Activated CD4-positive, alpha-beta T cell treated with anti-CD3 and anti-CD28 coated beads, Interleukin-2, amount 10 ng/mL, durations not matched to agents 24 days and 14 days (primary cell): Measurements from ENCODE around the gene AATF. TPM values are rescaled to one million over a fixed set of nuclear protein-coding genes. Genes with fewer than 3 reads are reported as not detected.
"Not testable (repeated sequence)": the region's sequence is repeated elsewhere in the genome, so short reads cannot be mapped to it uniquely, and the experiment has no call there.

Experiments used
- DNase-seq: peaks from one replicate; pipeline ENCODE4 v3.0.0; 2022
- H3K27ac Mint-ChIP-seq: one replicate; pipeline ENCODE4 v1.8.0; 2022; ENCODE audit warnings: mild to moderate bottlenecking, mixed read lengths
- H3K27me3 Mint-ChIP-seq: one replicate; pipeline ENCODE4 v1.8.0; 2022; ENCODE audit warnings: mixed read lengths
- H3K36me3 Mint-ChIP-seq: one replicate; pipeline ENCODE4 v1.8.0; 2022; ENCODE audit warnings: low read depth, mild to moderate bottlenecking, mixed read lengths
- H3K4me1 Mint-ChIP-seq: one replicate; pipeline ENCODE4 v1.8.0; 2021; ENCODE audit warnings: mixed read lengths
- H3K4me3 Mint-ChIP-seq: one replicate; pipeline ENCODE4 v1.8.0; 2022; ENCODE audit warnings: mild to moderate bottlenecking, moderate library complexity, mixed read lengths
- H3K9me3 Mint-ChIP-seq: one replicate; pipeline ENCODE4 v1.8.0; 2021; ENCODE audit warnings: mixed read lengths
- intact Hi-C: fragments of 100-400 bp; cut with micrococcal nuclease; formaldehyde crosslinking; loops from one replicate; pipeline ENCODE4 v1.15.1; 2023
- total RNA-seq: library from RNA; stranded (reverse); gene quantifications from 2 replicates; pipeline ENCODE4 v1.2.3, GENCODE V29; 2022

The AATF gene
- total RNA-seq, 1 donor from 2014 or later = 116 TPM

GRCh38 chr17:37062021-37062420, 113.3 kb downstream of the AATF start:
- DNase-seq = no peak
- Mint-ChIP-seq H3K9me3 (no peaks in the 10 kb centered on the region), H3K27ac (no peak overlapping the region), H3K4me3 (no peak overlapping the region), H3K27me3 (peaks cover 4% of the 10 kb centered on the region), H3K4me1 (no peaks in the 10 kb centered on the region), H3K36me3 (peaks cover 4% of the 10 kb centered on the region)
- intact Hi-C loops = no loop called here

GRCh38 chr17:37064206-37064605, 115.5 kb downstream of the AATF start:
- Mint-ChIP-seq H3K9me3 (no peaks in the 10 kb centered on the region), H3K27me3 (peaks cover 4% of the 10 kb centered on the region), H3K36me3 (no peaks in the 10 kb centered on the region), H3K27ac (no peak overlapping the region), H3K4me3 (no peak overlapping the region), H3K4me1 (no peaks in the 10 kb centered on the region)
- intact Hi-C loops = no loop called here
- DNase-seq = no peak

GRCh38 chr17:37064956-37065355, 116.2 kb downstream of the AATF start:
- no peak for DNase-seq
- intact Hi-C loops = no loop called here

GRCh38 chr17:37065486-37066321, 117.0 kb downstream of the AATF start:
- Mint-ChIP-seq H3K36me3 (no peaks in the 10 kb centered on the region), H3K9me3 (no peaks in the 10 kb centered on the region), H3K27ac (no peak overlapping the region), H3K4me3 (no peak overlapping the region), H3K4me1 (no peaks in the 10 kb centered on the region), H3K27me3 (peaks cover 4% of the 10 kb centered on the region)
- no peak for DNase-seq
- intact Hi-C loops = no loop called here

More at GRCh38 chr17:37064956-37065355, 116.2 kb downstream of the AATF start:
- H3K9me3 Mint-ChIP-seq = no peaks in the 10 kb centered on the region
- no peaks in the 10 kb centered on the region for H3K4me1 Mint-ChIP-seq
- no peak overlapping the region for H3K27ac Mint-ChIP-seq
- H3K36me3 Mint-ChIP-seq = no peaks in the 10 kb centered on the region
- peaks cover 4% of the 10 kb centered on the region for H3K27me3 Mint-ChIP-seq
- H3K4me3 Mint-ChIP-seq = no peak overlapping the region

- peaks cover 4% of the 10 kb centered on the region for H3K27me3 Mint-ChIP-seq
- intact Hi-C loops = no loop called here
- H3K27ac Mint-ChIP-seq = no peak overlapping the region
- H3K4me3 Mint-ChIP-seq = no peak overlapping the region
- no peaks in the 10 kb centered on the region for H3K4me1 Mint-ChIP-seq
- DNase-seq = no peak
- no peaks in the 10 kb centered on the region for H3K9me3 Mint-ChIP-seq
- H3K36me3 Mint-ChIP-seq = no peaks in the 10 kb centered on the region
These were observed 117.8 kb downstream of the AATF start for GRCh38 chr17:37066322-37067255.

GRCh38 chr17:37067555-37068111, 118.9 kb downstream of the AATF start:
- no peak overlapping the region for H3K27ac Mint-ChIP-seq
- H3K4me3 Mint-ChIP-seq = no peak overlapping the region
- H3K36me3 Mint-ChIP-seq = no peaks in the 10 kb centered on the region
- no peaks in the 10 kb centered on the region for H3K9me3 Mint-ChIP-seq
- DNase-seq = no peak
- H3K27me3 Mint-ChIP-seq = peaks cover 4% of the 10 kb centered on the region
- H3K4me1 Mint-ChIP-seq = no peaks in the 10 kb centered on the region
- intact Hi-C loops = no loop called here

- DNase-seq = no peak
- Mint-ChIP-seq H3K9me3 (no peaks in the 10 kb centered on the region), H3K27ac (no peak overlapping the region), H3K4me1 (no peaks in the 10 kb centered on the region), H3K4me3 (no peak overlapping the region), H3K36me3 (no peaks in the 10 kb centered on the region), H3K27me3 (peaks cover 6% of the 10 kb centered on the region)
- intact Hi-C loops = no loop called here
These were observed 119.5 kb downstream of the AATF start for GRCh38 chr17:37068266-37068665.

GRCh38 chr17:37069087-37069486, 120.3 kb downstream of the AATF start:
- H3K4me3 Mint-ChIP-seq = no peak overlapping the region
- H3K27ac Mint-ChIP-seq = no peak overlapping the region
- H3K36me3 Mint-ChIP-seq = no peaks in the 10 kb centered on the region
- intact Hi-C loops = no loop called here
- no peaks in the 10 kb centered on the region for H3K9me3 Mint-ChIP-seq
- DNase-seq = no peak
- no peaks in the 10 kb centered on the region for H3K4me1 Mint-ChIP-seq
- H3K27me3 Mint-ChIP-seq = peaks cover 6% of the 10 kb centered on the region

- H3K4me1 Mint-ChIP-seq, H3K36me3 Mint-ChIP-seq, DNase-seq, H3K27me3 Mint-ChIP-seq, intact Hi-C loops, H3K4me3 Mint-ChIP-seq, H3K27ac Mint-ChIP-seq, H3K9me3 Mint-ChIP-seq: not testable (repeated sequence)
These were observed 124.7 kb downstream of the AATF start for GRCh38 chr17:37073464-37073863.

- H3K4me1 Mint-ChIP-seq = no peaks in the 10 kb centered on the region
- no peak for DNase-seq
- H3K36me3 Mint-ChIP-seq = no peaks in the 10 kb centered on the region
- intact Hi-C loops = no loop called here
- peaks cover 4% of the 10 kb centered on the region for H3K27me3 Mint-ChIP-seq
- H3K4me3 Mint-ChIP-seq = no peak overlapping the region
- H3K9me3 Mint-ChIP-seq = no peaks in the 10 kb centered on the region
- H3K27ac Mint-ChIP-seq = no peak overlapping the region
These were observed 130.4 kb downstream of the AATF start for GRCh38 chr17:37079065-37079708.

GRCh38 chr17:37079735-37080134, 131.0 kb downstream of the AATF start:
- Mint-ChIP-seq H3K4me1 (no peaks in the 10 kb centered on the region), H3K9me3 (no peaks in the 10 kb centered on the region), H3K36me3 (peaks cover 2% of the 10 kb centered on the region), H3K27ac (no peak overlapping the region), H3K4me3 (no peak overlapping the region), H3K27me3 (peaks cover 4% of the 10 kb centered on the region)
- DNase-seq = no peak
- intact Hi-C loops = loop anchor here (10.0 kb wide), 1 partner anchor 65 kb away; no protein-coding TSS in a partner anchor

GRCh38 chr17:37081287-37081686, 132.5 kb downstream of the AATF start:
- Mint-ChIP-seq H3K27ac (no peak overlapping the region), H3K4me1 (no peaks in the 10 kb centered on the region), H3K4me3 (no peak overlapping the region), H3K36me3 (peaks cover 12% of the 10 kb centered on the region), H3K9me3 (no peaks in the 10 kb centered on the region), H3K27me3 (peaks cover 4% of the 10 kb centered on the region)
- DNase-seq = no peak
- intact Hi-C loops = loop anchor here (10.0 kb wide), 1 partner anchor 64 kb away; no protein-coding TSS in a partner anchor

GRCh38 chr17:37082311-37082860, 133.6 kb downstream of the AATF start:
- intact Hi-C loops = loop anchor here (10.0 kb wide), 1 partner anchor 62 kb away; no protein-coding TSS in a partner anchor
- H3K27me3 Mint-ChIP-seq = peaks cover 4% of the 10 kb centered on the region
- no peak for DNase-seq
- peaks cover 22% of the 10 kb centered on the region for H3K36me3 Mint-ChIP-seq
- H3K4me3 Mint-ChIP-seq = no peak overlapping the region
- H3K9me3 Mint-ChIP-seq = no peaks in the 10 kb centered on the region
- no peak overlapping the region for H3K27ac Mint-ChIP-seq
- H3K4me1 Mint-ChIP-seq = peaks cover 4% of the 10 kb centered on the region
